ENCODE measurements around the gene TOMM34. TPM values are rescaled to one million over a fixed set of nuclear protein-coding genes. Genes with fewer than 3 reads are reported as not detected.

Gene TOMM34
- total and polyA plus RNA-seq, 8 donors = 18.1 to 26.8 (median 24.0) TPM

GRCh38 chr20:44963325-44964215 lies 3.4 kb upstream of the TOMM34 start:
- no peak for ATAC-seq
- no peaks in the 10 kb centered on the region for H3K27me3 ChIP-seq
- peaks cover 17 to 44% of the 10 kb centered on the region in 2 donors for H3K4me1 ChIP-seq
- intact Hi-C loops (cut with DNase I) = no loop called here
- no peak for DNase-seq
- H3K36me3 ChIP-seq = no peaks in the 10 kb centered on the region
- no peak overlapping the region for H3K27ac ChIP-seq
- no peaks in the 10 kb centered on the region for H3K9me3 ChIP-seq
- TF ChIP-seq, protein P1, sequence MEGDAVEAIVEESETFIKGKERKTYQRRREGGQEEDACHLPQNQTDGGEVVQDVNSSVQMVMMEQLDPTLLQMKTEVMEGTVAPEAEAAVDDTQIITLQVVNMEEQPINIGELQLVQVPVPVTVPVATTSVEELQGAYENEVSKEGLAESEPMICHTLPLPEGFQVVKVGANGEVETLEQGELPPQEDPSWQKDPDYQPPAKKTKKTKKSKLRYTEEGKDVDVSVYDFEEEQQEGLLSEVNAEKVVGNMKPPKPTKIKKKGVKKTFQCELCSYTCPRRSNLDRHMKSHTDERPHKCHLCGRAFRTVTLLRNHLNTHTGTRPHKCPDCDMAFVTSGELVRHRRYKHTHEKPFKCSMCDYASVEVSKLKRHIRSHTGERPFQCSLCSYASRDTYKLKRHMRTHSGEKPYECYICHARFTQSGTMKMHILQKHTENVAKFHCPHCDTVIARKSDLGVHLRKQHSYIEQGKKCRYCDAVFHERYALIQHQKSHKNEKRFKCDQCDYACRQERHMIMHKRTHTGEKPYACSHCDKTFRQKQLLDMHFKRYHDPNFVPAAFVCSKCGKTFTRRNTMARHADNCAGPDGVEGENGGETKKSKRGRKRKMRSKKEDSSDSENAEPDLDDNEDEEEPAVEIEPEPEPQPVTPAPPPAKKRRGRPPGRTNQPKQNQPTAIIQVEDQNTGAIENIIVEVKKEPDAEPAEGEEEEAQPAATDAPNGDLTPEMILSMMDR (IDR thresholded peaks at IDR 0.05) = no peak
- H3K4me3 ChIP-seq = no peak overlapping the region

GRCh38 chr20:44962483-44962882 lies 2.3 kb upstream of the TOMM34 start:
- Histone ChIP-seq H3K27me3 (no peaks in the 10 kb centered on the region), H3K36me3 (no peaks in the 10 kb centered on the region), H3K4me3 (no peak overlapping the region), H3K27ac (no peak overlapping the region), H3K4me1 (peaks cover 16 to 38% of the 10 kb centered on the region in 2 donors), H3K9me3 (no peaks in the 10 kb centered on the region)
- TF ChIP-seq, protein P1 (IDR thresholded peaks at IDR 0.05) = no peak
- no peak for DNase-seq
- intact Hi-C loops (cut with DNase I) = no loop called here
- ATAC-seq = no peak

DNA sequence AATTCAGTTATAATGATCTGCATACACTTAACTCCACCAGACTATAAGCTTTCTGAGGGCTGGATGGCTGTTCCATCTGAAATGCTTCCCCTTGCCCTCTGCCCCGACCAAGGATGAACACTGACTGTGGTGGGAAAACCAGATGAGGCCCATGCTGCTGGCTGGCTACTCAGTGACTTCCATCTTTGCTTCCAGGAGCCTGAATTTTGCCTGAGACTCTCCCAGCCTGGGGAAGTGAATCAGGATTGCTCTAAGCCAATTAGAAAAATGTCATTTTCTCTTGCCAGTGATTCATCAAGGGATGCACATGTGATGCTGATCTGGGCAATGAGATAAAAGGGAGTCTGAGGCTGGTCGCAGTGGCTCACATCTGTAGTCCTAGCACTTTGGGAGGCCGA lies 1.7 kb upstream of the TOMM34 start:
- no peak for ATAC-seq
- Histone ChIP-seq H3K27ac (no peak overlapping the region), H3K27me3 (no peaks in the 10 kb centered on the region), H3K4me3 (no peak overlapping the region), H3K9me3 (no peaks in the 10 kb centered on the region), H3K36me3 (peaks cover 0 to 6% of the 10 kb centered on the region in 2 donors), H3K4me1 (peaks cover 10 to 33% of the 10 kb centered on the region in 2 donors)
- TF ChIP-seq, protein P1 (IDR thresholded peaks at IDR 0.05) = no peak
- intact Hi-C loops (cut with DNase I) = no loop called here
- DNase-seq = no peak

GRCh38 chr20:44961011-44961869 lies 1.0 kb upstream of the TOMM34 start:
- H3K27ac ChIP-seq = peak overlapping the region in 1 of 2 donors; percentile 81
- DNase-seq = no peak
- no peak for ATAC-seq
- no peak overlapping the region for H3K4me3 ChIP-seq
- H3K9me3 ChIP-seq = no peaks in the 10 kb centered on the region
- H3K27me3 ChIP-seq = no peaks in the 10 kb centered on the region
- intact Hi-C loops (cut with DNase I) = no loop called here
- H3K4me1 ChIP-seq = peaks cover 9 to 33% of the 10 kb centered on the region in 2 donors
- TF ChIP-seq, protein P1 (IDR thresholded peaks at IDR 0.05) = no peak
- H3K36me3 ChIP-seq = peaks cover 0 to 8% of the 10 kb centered on the region in 2 donors
